ENCODE data around the gene P3H3.

The P3H3 gene

GRCh38 chr12:6827982-6828780 is at the start of gene P3H3:
Gene P3H3, plus strand, starts transcription at chr12:6828407. Its CDS starts 34 bp downstream, at chr12:6828441.
- DNase-seq: peak; percentile 78

DNA sequence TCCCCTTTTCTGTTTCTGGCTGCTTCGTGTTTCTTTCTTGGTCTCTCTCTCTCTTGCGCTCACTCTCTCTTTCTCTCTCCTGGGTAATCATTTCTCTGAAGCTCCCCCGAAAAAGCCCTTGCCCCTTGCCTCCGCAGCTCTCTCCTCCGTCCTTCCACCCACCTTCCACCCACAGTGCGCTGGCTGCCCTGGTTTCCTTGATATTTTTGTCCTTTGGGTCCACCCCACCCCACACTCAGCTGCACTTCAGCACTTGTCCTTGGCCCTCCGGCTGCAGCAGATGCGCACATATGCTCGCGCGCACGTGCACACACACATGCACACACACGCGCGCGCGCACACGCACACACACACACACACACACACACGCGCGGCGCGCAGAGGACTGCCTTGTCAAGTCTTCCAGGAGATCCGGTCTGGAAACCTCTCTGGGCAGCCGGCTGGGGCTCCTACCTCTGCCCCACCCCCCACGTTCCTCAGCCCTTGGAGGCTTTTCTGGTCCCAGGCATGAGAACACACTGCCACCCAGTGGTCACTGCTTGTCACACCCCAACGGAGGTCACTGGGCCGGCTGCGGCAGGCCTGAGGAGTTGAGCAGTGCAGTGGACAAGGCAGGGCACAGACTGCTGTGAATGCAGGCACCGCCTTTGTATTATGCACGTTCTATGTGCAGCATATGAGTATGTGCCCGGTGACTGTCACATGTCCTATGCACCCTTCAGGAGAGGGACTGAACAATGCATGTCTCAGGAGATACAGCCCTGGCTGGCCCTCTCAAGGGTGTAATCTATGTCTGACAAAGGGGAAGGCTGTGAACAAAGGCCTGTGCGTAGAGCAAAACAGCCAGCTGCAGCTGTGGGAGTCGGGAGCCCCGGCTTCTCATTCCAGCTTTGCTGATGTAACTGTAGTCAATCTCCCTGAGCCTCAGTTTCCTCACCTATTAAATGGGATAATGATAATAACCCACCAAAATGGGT is 49.3 kb upstream of the P3H3 start:
- DNase-seq: peak; percentile 96

- no peak for DNase-seq
Measured at GRCh38 chr12:6779708-6780432, 48.3 kb upstream of the P3H3 start.

DNA sequence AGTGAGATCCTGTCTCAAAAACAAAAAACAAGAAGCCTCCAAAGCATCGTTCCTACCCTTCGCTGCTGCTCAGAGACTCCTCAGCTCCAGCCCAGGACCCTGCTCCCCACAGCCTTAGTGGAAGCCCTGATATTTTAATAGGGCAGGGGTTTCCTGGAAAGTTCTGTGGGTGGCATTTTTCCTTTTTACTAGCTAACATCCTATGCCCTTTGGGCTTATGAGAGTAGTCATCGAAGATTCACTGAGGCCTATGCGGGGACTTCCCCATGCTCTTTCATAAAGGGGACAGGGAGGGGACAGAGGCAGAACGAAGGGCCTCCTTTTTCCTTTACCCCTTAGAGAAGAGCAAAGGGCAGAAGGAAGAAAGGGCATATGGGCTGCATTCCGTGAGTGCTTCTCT is 47.6 kb upstream of the P3H3 start:
- DNase-seq: no peak

- DNase-seq: no peak
Measured at GRCh38 chr12:6782119-6782518, 46.1 kb upstream of the P3H3 start.

GRCh38 chr12:6782850-6783566 is 45.2 kb upstream of the P3H3 start:
- DNase-seq: no peak

DNA sequence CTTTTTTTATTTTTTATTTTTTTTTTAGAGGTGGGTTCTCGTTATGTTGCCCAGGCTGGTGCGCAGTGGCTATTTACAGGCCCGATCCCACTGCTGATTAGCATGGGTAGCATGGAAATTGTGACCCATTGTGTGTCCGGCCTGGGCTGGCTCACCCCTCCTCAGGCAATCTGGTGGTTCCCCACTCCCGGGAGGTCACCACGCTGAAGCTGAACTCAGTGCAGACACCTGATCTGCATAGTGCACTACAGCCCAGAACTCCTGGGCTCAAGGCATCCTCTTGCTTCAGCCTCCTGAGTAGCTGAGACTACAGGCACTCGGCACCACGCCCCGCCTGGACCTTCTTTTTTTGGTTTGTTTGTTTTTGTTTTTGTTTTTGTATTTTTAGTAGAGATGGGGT is 44.4 kb upstream of the P3H3 start:
- no peak for DNase-seq

- no peak for DNase-seq
Measured at GRCh38 chr12:6784296-6784695, 43.9 kb upstream of the P3H3 start.

GRCh38 chr12:6784761-6785160 is 43.4 kb upstream of the P3H3 start:
- no peak for DNase-seq

- no peak for DNase-seq
Measured at GRCh38 chr12:6786416-6787094, 41.7 kb upstream of the P3H3 start.

GRCh38 chr12:6787309-6787708 is 40.9 kb upstream of the P3H3 start:
- no peak for DNase-seq

- no peak for DNase-seq
Measured at GRCh38 chr12:6788972-6789924, 39.0 kb upstream of the P3H3 start, which contains the start of gene CD4. Gene CD4, plus strand, starts transcription at chr12:6789528. Its CDS starts 10,611 bp downstream, at chr12:6800139.

- DNase-seq: no peak
Measured at GRCh38 chr12:6790496-6791150, 37.6 kb upstream of the P3H3 start.

GRCh38 chr12:6791931-6792520 is 36.2 kb upstream of the P3H3 start:
- DNase-seq: no peak

DNA sequence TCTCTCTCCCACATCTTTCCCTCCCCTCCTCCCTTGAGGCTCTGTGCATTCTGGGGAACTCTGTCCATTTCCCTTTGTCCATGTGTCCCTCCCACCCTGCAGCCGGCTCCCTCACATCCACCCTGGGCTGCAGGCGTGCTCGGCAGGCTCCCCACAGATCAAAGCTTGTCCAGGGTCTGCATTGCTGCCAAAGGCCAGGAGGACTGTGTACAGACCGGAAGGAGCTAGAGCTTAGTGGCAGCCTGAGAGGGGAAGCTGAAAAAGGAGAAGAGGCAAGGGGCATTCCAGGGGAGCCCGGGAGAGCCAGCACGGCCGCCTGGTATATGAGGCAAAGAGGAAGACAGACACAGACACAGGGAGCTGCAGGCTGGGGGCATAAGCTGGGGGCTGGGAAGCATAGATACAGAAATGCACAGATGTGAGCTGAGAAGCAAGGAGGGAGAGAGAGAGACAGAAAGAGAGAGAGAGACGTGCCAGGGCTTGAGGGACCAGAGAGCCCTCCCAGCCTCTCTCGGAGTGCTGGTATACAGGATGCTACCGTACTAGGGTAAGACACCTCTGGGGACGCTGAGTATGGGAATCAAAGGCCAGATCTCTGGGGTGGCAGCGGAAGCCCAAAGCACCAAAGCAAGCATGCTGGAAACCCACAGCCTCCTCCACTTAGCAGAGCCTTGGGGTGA is 35.5 kb upstream of the P3H3 start:
- DNase-seq: peak; percentile 69

GRCh38 chr12:6795088-6795487 is 33.1 kb upstream of the P3H3 start:
- no peak for DNase-seq

DNA sequence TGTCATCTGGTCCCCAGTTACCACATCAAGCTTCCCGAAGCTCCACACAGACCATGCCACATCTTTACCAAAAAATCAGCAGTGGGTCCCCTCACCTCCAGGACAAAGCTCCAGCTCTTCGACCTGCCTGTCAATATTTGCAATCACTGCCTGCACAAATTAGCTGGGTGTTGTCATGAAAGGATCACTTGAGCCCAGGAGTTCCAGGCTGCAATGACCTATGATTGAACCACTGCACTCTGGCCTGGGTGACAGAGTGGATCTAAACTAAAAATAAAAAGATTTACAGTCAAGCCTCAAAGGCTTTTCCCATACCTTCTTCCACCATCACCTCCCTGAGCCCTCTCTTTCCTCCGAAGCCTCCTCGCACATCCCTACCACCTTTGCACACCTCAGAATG is 31.6 kb upstream of the P3H3 start:
- DNase-seq: no peak

DNA sequence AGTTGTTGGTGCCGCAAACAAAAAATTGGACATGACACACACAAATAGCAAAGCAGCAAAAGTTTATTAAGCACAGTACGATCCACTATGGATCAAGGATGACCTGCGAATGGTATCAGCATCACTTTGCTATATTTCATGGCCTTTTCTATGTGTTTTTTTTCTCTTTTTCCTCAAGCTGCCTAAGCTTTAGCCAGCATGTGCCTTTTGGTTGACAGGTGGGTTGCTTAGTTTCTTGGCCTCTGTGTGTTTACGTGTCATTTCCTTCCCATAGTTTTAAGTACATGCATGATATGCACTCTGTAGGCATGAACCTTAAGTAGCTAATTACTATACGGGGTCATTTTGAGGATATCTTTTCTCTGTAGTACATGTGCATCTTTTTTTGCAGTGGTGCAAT is 29.1 kb upstream of the P3H3 start:
- DNase-seq: no peak

- no peak for DNase-seq
Measured at GRCh38 chr12:6807170-6807569, 21.0 kb upstream of the P3H3 start.

All from left hindlimb (tissue), 1 donor.